GM06990 (cell line): Measurements from ENCODE around the gene SPOCK2.

ENCODE experiments used
- DNase-seq: peaks from one replicate; pipeline ENCODE4 v3.0.0-alpha.2; 2011; ENCODE audit not compliant: insufficient read length; ENCODE audit errors: extremely low read depth
- H3K27me3 ChIP-seq: replicated peaks from 2 replicates; pipeline ENCODE4 v1.6.0; 2011; ENCODE audit warnings: low read length; ENCODE audit not compliant: control insufficient read depth, insufficient read depth
- H3K36me3 ChIP-seq: 2 replicates; pipeline ENCODE4 v1.5.1; 2011; ENCODE audit warnings: low read length; ENCODE audit not compliant: control insufficient read depth, insufficient read depth
- H3K4me3 ChIP-seq: replicated peaks from 2 replicates; pipeline ENCODE4 v1.5.1; 2011; ENCODE audit warnings: low read depth, mild to moderate bottlenecking, control low read depth, low read length
- CTCF ChIP-seq: IDR thresholded peaks from 2 replicates; pipeline ENCODE4 v1.5.1; 2011; ENCODE audit warnings: low read length, control low read depth, mild to moderate bottlenecking, inconsistent platforms; ENCODE audit not compliant: insufficient read depth, poor library complexity, severe bottlenecking

The SPOCK2 gene

GRCh38 chr10:72099600-72099921, 11.2 kb upstream of the SPOCK2 start:
- no peak for DNase-seq
- Histone ChIP-seq H3K27me3 (no peaks in the 10 kb centered on the region), H3K4me3 (no peak overlapping the region), H3K36me3 (peaks cover 2% of the 10 kb centered on the region)
- TF ChIP-seq CTCF = no peak

- Histone ChIP-seq H3K27me3 (no peaks in the 10 kb centered on the region), H3K36me3 (peaks cover under 1% of the 10 kb centered on the region), H3K4me3 (no peak overlapping the region)
- DNase-seq = no peak
- TF ChIP-seq CTCF = no peak
Measured at GRCh38 chr10:72098836-72099599, 10.7 kb upstream of the SPOCK2 start.

- Histone ChIP-seq H3K36me3 (no peaks in the 10 kb centered on the region; the same call in none of the 2 replicates), H3K4me3 (no peak overlapping the region), H3K27me3 (no peaks in the 10 kb centered on the region)
- no peak for TF ChIP-seq CTCF
- no peak for DNase-seq
Measured at GRCh38 chr10:72098301-72098835, 10.0 kb upstream of the SPOCK2 start.

GRCh38 chr10:72097448-72098300, 9.3 kb upstream of the SPOCK2 start:
- no peaks in the 10 kb centered on the region for H3K27me3 ChIP-seq
- H3K4me3 ChIP-seq = no peak overlapping the region
- H3K36me3 ChIP-seq = no peaks in the 10 kb centered on the region; the same call in none of the 2 replicates
- TF ChIP-seq CTCF = no peak
- DNase-seq = no peak

- DNase-seq = no peak
- no peak overlapping the region for H3K4me3 ChIP-seq
- TF ChIP-seq CTCF = no peak
Measured at GRCh38 chr10:72096115-72097000, 8.0 kb upstream of the SPOCK2 start.

More at GRCh38 chr10:72096115-72097000, 8.0 kb upstream of the SPOCK2 start:
- Histone ChIP-seq H3K36me3 (no peaks in the 10 kb centered on the region; the same call in none of the 2 replicates), H3K27me3 (no peaks in the 10 kb centered on the region)
